Prostate gland (tissue), 2 donors: ENCODE measurements around the gene CHST13.

ENCODE experiments used
- CTCF ChIP-seq, 4 experiments: fragments of 200-600 bp in 2 of 4; fragments of 450-650 bp in 2 of 4; sonication (generic) in 2 of 4; IDR thresholded peaks; 1 replicate in 3 of 4; 2 replicates in 1 of 4; pipeline ENCODE4 v1.5.1; 2016 to 2019; ENCODE audit warnings: antibody characterized with exemption in 4 of 4, mild to moderate bottlenecking in 2 of 4, moderate library complexity in 2 of 4
- POLR2A ChIP-seq: fragments of 450-650 bp; IDR thresholded peaks from one replicate; pipeline ENCODE4 v1.6.1; 2016; ENCODE audit warnings: antibody characterized with exemption, mild to moderate bottlenecking
- POLR2AphosphoS5 ChIP-seq: sonication (generic); formaldehyde crosslinking; IDR thresholded peaks from one replicate; pipeline ENCODE4 v1.6.1; 2017; ENCODE audit warnings: antibody characterized with exemption

GRCh38 chr3:126541628-126542339 lies 17.8 kb downstream of the CHST13 start:
- TF ChIP-seq CTCF (IDR thresholded peaks at IDR 0.05) (no peak), POLR2AphosphoS5 (no peak), POLR2A (no peak)
